Nephron progenitor cell (in vitro differentiated cells): ENCODE measurements around the gene ARPC5L.

Experiments used
- DNase-seq: peaks from one replicate; pipeline ENCODE4 v3.0.0; 2021
- H3K27ac Mint-ChIP-seq: 2 replicates; pipeline ENCODE4 v1.8.0; 2021; ENCODE audit warnings: mild to moderate bottlenecking, moderate library complexity, mixed read lengths
- H3K27me3 Mint-ChIP-seq: 2 replicates; pipeline ENCODE4 v1.8.0; 2021; ENCODE audit warnings: mild to moderate bottlenecking, low read depth, mixed read lengths; ENCODE audit not compliant: poor library complexity
- H3K36me3 Mint-ChIP-seq: 2 replicates; pipeline ENCODE4 v1.8.0; 2021; ENCODE audit warnings: low read depth, mixed read lengths
- H3K4me1 Mint-ChIP-seq: 2 replicates; pipeline ENCODE4 v1.8.0; 2021; ENCODE audit warnings: mixed read lengths
- H3K4me3 Mint-ChIP-seq: 2 replicates; pipeline ENCODE4 v1.8.0; 2021; ENCODE audit warnings: mild to moderate bottlenecking, moderate library complexity, mixed read lengths
- H3K9me3 Mint-ChIP-seq: 2 replicates; pipeline ENCODE4 v1.8.0; 2021; ENCODE audit warnings: mild to moderate bottlenecking, moderate library complexity, mixed read lengths
- CTCF ChIP-seq: fragments of 200-600 bp; sonication (generic); IDR thresholded peaks from 2 replicates; pipeline ENCODE4 v1.5.0; 2021; ENCODE audit warnings: antibody characterized with exemption

Gene ARPC5L

GRCh38 chr9:124854161-124854560 is 7.8 kb upstream of the ARPC5L start:
- H3K9me3 Mint-ChIP-seq = no peaks in the 10 kb centered on the region
- peaks cover 16% of the 10 kb centered on the region for H3K36me3 Mint-ChIP-seq
- no peak overlapping the region for H3K4me3 Mint-ChIP-seq
- DNase-seq = no peak
- no peak overlapping the region for H3K27ac Mint-ChIP-seq
- peaks cover 2% of the 10 kb centered on the region for H3K27me3 Mint-ChIP-seq
- no peak for TF ChIP-seq CTCF
- H3K4me1 Mint-ChIP-seq = peaks cover 19% of the 10 kb centered on the region

DNA sequence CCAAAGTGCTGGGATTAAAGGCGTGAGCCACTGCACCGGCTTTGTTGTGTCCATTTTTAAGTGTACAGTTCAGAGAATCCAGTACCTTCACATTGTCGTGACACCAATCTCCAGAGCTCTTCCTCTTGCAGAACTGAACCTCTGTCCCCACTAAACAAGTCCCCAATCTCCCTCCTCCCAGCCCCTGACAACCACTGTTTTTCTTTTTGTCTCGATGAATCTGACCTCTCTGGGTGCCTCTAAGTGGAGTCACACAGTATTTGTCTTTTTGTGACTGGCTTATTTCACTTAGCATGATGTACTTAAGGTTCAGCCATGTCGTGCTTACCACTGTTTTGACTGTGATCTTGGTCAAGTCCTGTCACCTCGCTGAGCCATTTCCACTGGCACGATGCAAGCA is 7.1 kb upstream of the ARPC5L start:
- Mint-ChIP-seq H3K9me3 (no peaks in the 10 kb centered on the region), H3K27ac (peak overlapping the region; percentile 38), H3K4me1 (peaks cover 26% of the 10 kb centered on the region), H3K36me3 (peaks cover 23% of the 10 kb centered on the region), H3K27me3 (peaks cover 2% of the 10 kb centered on the region), H3K4me3 (no peak overlapping the region)
- DNase-seq = no peak
- no peak for TF ChIP-seq CTCF

DNA sequence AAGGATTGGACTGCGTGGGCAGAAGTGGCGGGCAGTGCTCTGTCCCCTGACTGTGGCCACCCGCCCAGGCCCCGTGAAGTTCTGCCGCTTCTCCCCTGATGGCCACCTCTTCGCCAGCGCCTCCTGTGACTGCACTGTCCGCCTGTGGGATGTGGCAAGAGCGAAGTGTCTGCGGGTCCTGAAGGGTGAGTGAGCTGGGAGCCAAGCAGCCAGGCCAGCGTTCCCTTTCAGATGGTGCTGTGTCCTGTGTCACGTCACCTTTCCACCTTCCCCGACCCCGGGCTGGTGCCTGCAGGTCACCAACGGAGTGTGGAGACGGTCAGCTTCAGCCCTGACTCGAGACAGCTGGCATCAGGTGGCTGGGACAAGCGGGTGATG is 6.4 kb upstream of the ARPC5L start:
- H3K27ac Mint-ChIP-seq = no peak overlapping the region

DNA sequence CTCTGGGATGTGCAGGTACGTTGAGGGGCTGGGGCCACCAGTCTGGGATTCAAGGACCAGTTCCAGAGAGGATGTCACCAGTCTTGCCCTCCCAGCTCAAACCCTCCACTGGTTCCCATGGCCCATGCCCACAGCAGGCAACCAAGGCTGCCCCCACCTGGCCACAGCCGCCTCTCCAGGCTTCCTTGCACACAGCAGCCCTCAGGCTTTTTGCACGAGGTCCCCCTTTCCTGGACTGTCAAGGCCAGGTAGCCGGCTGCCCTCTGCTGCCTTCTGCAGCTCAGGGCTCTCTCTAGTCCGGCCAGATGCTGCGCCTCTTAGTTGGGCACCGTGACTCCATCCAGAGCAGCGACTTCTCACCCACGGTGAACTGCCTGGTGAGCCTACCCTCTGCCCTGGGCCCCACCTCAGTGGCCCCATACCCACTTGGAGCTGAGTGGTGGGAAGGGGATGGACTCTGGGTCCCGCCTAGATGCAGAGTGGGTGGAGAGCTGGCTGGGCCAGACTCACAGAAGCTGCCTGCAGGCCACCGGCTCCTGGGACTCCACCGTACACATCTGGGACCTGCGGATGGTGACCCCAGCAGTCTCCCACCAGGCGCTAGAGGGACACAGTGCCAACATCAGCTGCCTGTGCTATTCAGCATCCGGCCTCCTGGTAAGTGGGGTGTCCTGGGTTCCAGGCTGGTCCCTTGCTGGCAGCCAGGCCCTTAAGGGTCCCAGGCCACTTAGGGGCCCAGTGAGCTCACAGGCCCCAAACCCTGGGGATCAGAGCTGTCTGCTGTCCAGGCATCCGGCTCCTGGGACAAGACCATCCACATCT is 5.8 kb upstream of the ARPC5L start:
- peak; percentile 50 for DNase-seq
- Mint-ChIP-seq H3K9me3 (no peaks in the 10 kb centered on the region), H3K36me3 (peaks cover 33% of the 10 kb centered on the region), H3K4me3 (no peak overlapping the region), H3K4me1 (peaks cover 36% of the 10 kb centered on the region), H3K27me3 (no peaks in the 10 kb centered on the region), H3K27ac (no peak overlapping the region)
- no peak for TF ChIP-seq CTCF

More for the DNA sequence above, 6.4 kb upstream of the ARPC5L start:
- Mint-ChIP-seq H3K4me1 (peaks cover 33% of the 10 kb centered on the region), H3K27me3 (peaks cover 2% of the 10 kb centered on the region), H3K36me3 (peaks cover 30% of the 10 kb centered on the region), H3K4me3 (no peak overlapping the region), H3K9me3 (no peaks in the 10 kb centered on the region)
- TF ChIP-seq CTCF = no peak
- DNase-seq = no peak

DNA sequence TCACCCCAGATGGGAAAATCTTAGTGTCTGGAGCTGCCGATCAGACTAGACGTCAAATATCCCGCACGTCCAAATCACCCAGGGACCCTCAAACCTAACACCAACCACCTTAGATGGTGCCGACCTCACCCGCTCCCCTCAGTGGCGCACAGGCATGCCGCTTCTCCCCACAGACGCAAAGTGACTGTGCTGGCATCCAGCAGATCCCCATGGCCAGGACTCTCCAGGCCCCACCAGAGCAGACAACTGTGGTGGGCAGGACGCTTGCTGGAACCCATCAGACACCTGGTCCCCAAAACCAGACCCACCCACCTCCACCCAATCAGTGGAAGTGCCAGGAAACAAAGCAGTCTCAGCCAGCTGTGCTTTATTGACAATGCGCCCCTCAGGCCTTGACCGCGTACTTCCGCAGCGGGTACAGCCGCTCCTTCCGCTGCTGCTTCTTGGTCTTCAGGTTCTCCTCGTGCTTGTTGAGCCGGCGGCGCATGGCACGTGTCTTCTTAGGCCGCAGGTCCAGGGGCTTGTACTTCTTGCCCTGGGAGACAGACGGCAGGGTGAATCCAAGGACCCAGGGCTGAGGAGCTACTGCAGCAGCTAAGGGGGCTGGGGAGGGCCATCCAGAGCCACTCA is 4.3 kb upstream of the ARPC5L start:
- H3K27ac Mint-ChIP-seq = peak overlapping the region; percentile 93
- no peak overlapping the region for H3K4me3 Mint-ChIP-seq
- no peak for TF ChIP-seq CTCF
- DNase-seq = no peak
- no peaks in the 10 kb centered on the region for H3K27me3 Mint-ChIP-seq
- peaks cover 36% of the 10 kb centered on the region for H3K36me3 Mint-ChIP-seq
- H3K4me1 Mint-ChIP-seq = peaks cover 39% of the 10 kb centered on the region
- H3K9me3 Mint-ChIP-seq = no peaks in the 10 kb centered on the region
